GM18499 (cell line): ENCODE measurements around the gene TNNC1.

ENCODE experiments used
- ATAC-seq: cut with Tn5 transposase; IDR thresholded peaks from one replicate; pipeline ENCODE4 v1.9.1; 2021; ENCODE audit warnings: moderate number of reproducible peaks; ENCODE audit not compliant: insufficient read depth, unreplicated experiment

TNNC1 gene

GRCh38 chr3:52484680-52485461 lies 31.0 kb upstream of the TNNC1 start:
- no peak for ATAC-seq

GRCh38 chr3:52483577-52484381 lies 29.9 kb upstream of the TNNC1 start:
- no peak for ATAC-seq

- no peak for ATAC-seq
Measured at GRCh38 chr3:52483081-52483480, 29.2 kb upstream of the TNNC1 start.

GRCh38 chr3:52481819-52482521 lies 28.1 kb upstream of the TNNC1 start:
- no peak for ATAC-seq

GRCh38 chr3:52480768-52481715 lies 27.2 kb upstream of the TNNC1 start:
- ATAC-seq: no peak

GRCh38 chr3:52479877-52480575 lies 26.2 kb upstream of the TNNC1 start:
- ATAC-seq: no peak

GRCh38 chr3:52479037-52479876 lies 25.4 kb upstream of the TNNC1 start:
- ATAC-seq: no peak

- ATAC-seq: no peak
Measured at GRCh38 chr3:52477796-52478095, 23.9 kb upstream of the TNNC1 start.

GRCh38 chr3:52477076-52477795 lies 23.4 kb upstream of the TNNC1 start:
- ATAC-seq: no peak

- no peak for ATAC-seq
Measured at GRCh38 chr3:52473026-52473425, 19.2 kb upstream of the TNNC1 start.

- ATAC-seq: no peak
Measured at GRCh38 chr3:52472239-52473000, 18.6 kb upstream of the TNNC1 start.

- no peak for ATAC-seq
Measured at GRCh38 chr3:52471371-52472238, 17.8 kb upstream of the TNNC1 start.

- ATAC-seq: no peak
Measured at GRCh38 chr3:52470920-52471319, 17.1 kb upstream of the TNNC1 start.

GRCh38 chr3:52469001-52469400 lies 15.2 kb upstream of the TNNC1 start:
- no peak for ATAC-seq

- ATAC-seq: no peak
Measured at GRCh38 chr3:52468336-52468735, 14.5 kb upstream of the TNNC1 start.

GRCh38 chr3:52463416-52463815 lies 9.6 kb upstream of the TNNC1 start:
- no peak for ATAC-seq
